ENCODE results near the gene SEPSECS. TPM values are rescaled to one million over a fixed set of nuclear protein-coding genes. Genes with fewer than 3 reads are reported as not detected.

The SEPSECS gene
- total and polyA plus RNA-seq, 5 donors from 2014 or later: 1.8 to 16.7 (median 3.6) TPM

- Mint-ChIP-seq H3K9me3 (no peaks in the 10 kb centered on the region), H3K27me3 (no peaks in the 10 kb centered on the region), H3K36me3 (peaks cover 33% of the 10 kb centered on the region), H3K4me3 (no peak overlapping the region), H3K27ac (no peak overlapping the region), H3K4me1 (peaks cover 8 to 53% (median 47%) of the 10 kb centered on the region in 4 donors)
- ATAC-seq (ENCODE audit: low read depth in 2 of 2) (no peak), DNase-seq (no peak)
- Histone ChIP-seq H3K27me3 (ENCODE audit: control insufficient read depth, insufficient read depth, low read length) (no peaks in the 10 kb centered on the region), H3K4me1 (ENCODE audit: control insufficient read depth, insufficient read depth, low read length, poor library complexity, severe bottlenecking) (peaks cover 19% of the 10 kb centered on the region), H3K9me3 (ENCODE audit: control insufficient read depth in 2 of 2, low read length in 2 of 2) (no peaks in the 10 kb centered on the region), H3K27ac (ENCODE audit: insufficient read depth, low read length, poor library complexity, severe bottlenecking) (no peak overlapping the region), H3K36me3 (ENCODE audit: control insufficient read depth, insufficient read depth, low read length) (peaks cover 16% of the 10 kb centered on the region), H3K4me3 (ENCODE audit: low read depth, low read length) (no peak overlapping the region)
Observed at GRCh38 chr4:25165916-25166315, 5.7 kb upstream of the SEPSECS start.

- Mint-ChIP-seq H3K36me3 (peaks cover 29% of the 10 kb centered on the region), H3K27ac (peak overlapping the region in 1 of 3 donors; percentile 76), H3K4me1 (peaks cover 14 to 63% (median 54%) of the 10 kb centered on the region in 4 donors), H3K9me3 (no peaks in the 10 kb centered on the region), H3K4me3 (peak overlapping the region in 3 of 4 donors; percentile 47 to 76 (median 50)), H3K27me3 (no peaks in the 10 kb centered on the region)
- Histone ChIP-seq H3K4me1 (ENCODE audit: control insufficient read depth, insufficient read depth, low read length, poor library complexity, severe bottlenecking) (peaks cover 27% of the 10 kb centered on the region), H3K27ac (ENCODE audit: insufficient read depth, low read length, poor library complexity, severe bottlenecking) (no peak overlapping the region), H3K9me3 (ENCODE audit: control insufficient read depth in 2 of 2, low read length in 2 of 2) (no peaks in the 10 kb centered on the region), H3K27me3 (ENCODE audit: control insufficient read depth, insufficient read depth, low read length) (no peaks in the 10 kb centered on the region), H3K4me3 (ENCODE audit: low read depth, low read length) (no peak overlapping the region), H3K36me3 (ENCODE audit: control insufficient read depth, insufficient read depth, low read length) (peaks cover 16% of the 10 kb centered on the region)
- ATAC-seq (ENCODE audit: low read depth in 2 of 2) (no peak), DNase-seq (no peak)
Observed at GRCh38 chr4:25163196-25163595, 2.9 kb upstream of the SEPSECS start.

- H3K9me3 ChIP-seq (ENCODE audit: control insufficient read depth in 2 of 2, low read length in 2 of 2): no peaks in the 10 kb centered on the region
- DNase-seq (no peak), ATAC-seq (ENCODE audit: low read depth in 2 of 2) (no peak)
- Mint-ChIP-seq H3K27me3 (no peaks in the 10 kb centered on the region), H3K9me3 (no peaks in the 10 kb centered on the region), H3K4me1 (peaks cover 10 to 66% (median 54%) of the 10 kb centered on the region in 4 donors), H3K4me3 (peak overlapping the region in 1 of 4 donors; percentile 35), H3K27ac (no peak overlapping the region), H3K36me3 (peaks cover 29% of the 10 kb centered on the region)
- peak overlapping the region; percentile 91 for H3K4me3 ChIP-seq (ENCODE audit: low read depth, low read length)
- peaks cover 27% of the 10 kb centered on the region for H3K4me1 ChIP-seq (ENCODE audit: control insufficient read depth, insufficient read depth, low read length, poor library complexity, severe bottlenecking)
- no peaks in the 10 kb centered on the region for H3K27me3 ChIP-seq (ENCODE audit: control insufficient read depth, insufficient read depth, low read length)
- no peak overlapping the region for H3K27ac ChIP-seq (ENCODE audit: insufficient read depth, low read length, poor library complexity, severe bottlenecking)
- peaks cover 16% of the 10 kb centered on the region for H3K36me3 ChIP-seq (ENCODE audit: control insufficient read depth, insufficient read depth, low read length)
Observed at GRCh38 chr4:25162566-25162965, 2.3 kb upstream of the SEPSECS start.

- Mint-ChIP-seq H3K9me3 (no peaks in the 10 kb centered on the region), H3K4me1 (peaks cover 10 to 67% (median 48%) of the 10 kb centered on the region in 4 donors), H3K4me3 (peak overlapping the region; percentile 95 to 99 (median 96)), H3K27ac (peak overlapping the region; percentile 63 to 97 (median 96)), H3K27me3 (no peaks in the 10 kb centered on the region), H3K36me3 (peaks cover 28% of the 10 kb centered on the region)
- H3K27ac ChIP-seq (ENCODE audit: insufficient read depth, low read length, poor library complexity, severe bottlenecking): peak overlapping the region; percentile 98
- H3K36me3 ChIP-seq (ENCODE audit: control insufficient read depth, insufficient read depth, low read length): peaks cover 16% of the 10 kb centered on the region
- H3K27me3 ChIP-seq (ENCODE audit: control insufficient read depth, insufficient read depth, low read length): no peaks in the 10 kb centered on the region
- H3K4me3 ChIP-seq (ENCODE audit: low read depth, low read length): peak overlapping the region; percentile 91
- DNase-seq (peak in 1 of 3 donors; percentile 10), ATAC-seq (ENCODE audit: low read depth in 2 of 2) (no peak)
- H3K4me1 ChIP-seq (ENCODE audit: control insufficient read depth, insufficient read depth, low read length, poor library complexity, severe bottlenecking): peaks cover 27% of the 10 kb centered on the region
- no peaks in the 10 kb centered on the region for H3K9me3 ChIP-seq (ENCODE audit: control insufficient read depth in 2 of 2, low read length in 2 of 2)
Observed at GRCh38 chr4:25161593-25161950, 1.3 kb upstream of the SEPSECS start.

- ATAC-seq (ENCODE audit: low read depth in 2 of 2): peak; percentile 38 to 47
- H3K9me3 Mint-ChIP-seq: no peaks in the 10 kb centered on the region
- H3K27me3 Mint-ChIP-seq: no peaks in the 10 kb centered on the region
- Histone ChIP-seq H3K36me3 (ENCODE audit: control insufficient read depth, insufficient read depth, low read length) (peaks cover 16% of the 10 kb centered on the region), H3K27ac (ENCODE audit: insufficient read depth, low read length, poor library complexity, severe bottlenecking) (peak overlapping the region; percentile 98), H3K9me3 (ENCODE audit: control insufficient read depth in 2 of 2, low read length in 2 of 2) (no peaks in the 10 kb centered on the region), H3K4me1 (ENCODE audit: control insufficient read depth, insufficient read depth, low read length, poor library complexity, severe bottlenecking) (peaks cover 27% of the 10 kb centered on the region), H3K27me3 (ENCODE audit: control insufficient read depth, insufficient read depth, low read length) (no peaks in the 10 kb centered on the region), H3K4me3 (ENCODE audit: low read depth, low read length) (peak overlapping the region; percentile 91)
- peak overlapping the region; percentile 94 to 97 (median 96) for H3K27ac Mint-ChIP-seq
- H3K36me3 Mint-ChIP-seq: peaks cover 22% of the 10 kb centered on the region
- DNase-seq: no peak
- H3K4me1 Mint-ChIP-seq: peaks cover 10 to 61% (median 43%) of the 10 kb centered on the region in 4 donors
- H3K4me3 Mint-ChIP-seq: peak overlapping the region; percentile 95 to 99 (median 96)
Observed at GRCh38 chr4:25160714-25161592, 704 bp upstream of the SEPSECS start.

- Histone ChIP-seq H3K36me3 (ENCODE audit: control insufficient read depth, insufficient read depth, low read length) (peaks cover 10% of the 10 kb centered on the region), H3K9me3 (ENCODE audit: control insufficient read depth in 2 of 2, low read length in 2 of 2) (no peaks in the 10 kb centered on the region), H3K4me1 (ENCODE audit: control insufficient read depth, insufficient read depth, low read length, poor library complexity, severe bottlenecking) (peaks cover 27% of the 10 kb centered on the region), H3K27me3 (ENCODE audit: control insufficient read depth, insufficient read depth, low read length) (no peaks in the 10 kb centered on the region), H3K4me3 (ENCODE audit: low read depth, low read length) (peak overlapping the region; percentile 91), H3K27ac (ENCODE audit: insufficient read depth, low read length, poor library complexity, severe bottlenecking) (peak overlapping the region; percentile 98)
- no peak for DNase-seq
- Mint-ChIP-seq H3K9me3 (no peaks in the 10 kb centered on the region), H3K27ac (peak overlapping the region; percentile 94 to 97 (median 96)), H3K36me3 (peaks cover 17% of the 10 kb centered on the region), H3K4me1 (peaks cover 19 to 60% (median 31%) of the 10 kb centered on the region in 4 donors), H3K27me3 (no peaks in the 10 kb centered on the region), H3K4me3 (peak overlapping the region; percentile 66 to 99 (median 96))
- ATAC-seq (ENCODE audit: low read depth in 2 of 2): no peak
Observed at GRCh38 chr4:25158817-25159216, 1.4 kb downstream of the SEPSECS start.

- ATAC-seq (ENCODE audit: low read depth in 2 of 2) (no peak), DNase-seq (no peak)
- Histone ChIP-seq H3K4me1 (ENCODE audit: control insufficient read depth, insufficient read depth, low read length, poor library complexity, severe bottlenecking) (peaks cover 20% of the 10 kb centered on the region), H3K36me3 (ENCODE audit: control insufficient read depth, insufficient read depth, low read length) (peaks cover 6% of the 10 kb centered on the region), H3K9me3 (ENCODE audit: control insufficient read depth in 2 of 2, low read length in 2 of 2) (no peaks in the 10 kb centered on the region), H3K27me3 (ENCODE audit: control insufficient read depth, insufficient read depth, low read length) (no peaks in the 10 kb centered on the region), H3K4me3 (ENCODE audit: low read depth, low read length) (no peak overlapping the region), H3K27ac (ENCODE audit: insufficient read depth, low read length, poor library complexity, severe bottlenecking) (no peak overlapping the region)
- no peaks in the 10 kb centered on the region for H3K9me3 Mint-ChIP-seq
- peak overlapping the region in 1 of 4 donors; percentile 59 for H3K4me3 Mint-ChIP-seq
- peaks cover 15 to 47% (median 20%) of the 10 kb centered on the region in 4 donors for H3K4me1 Mint-ChIP-seq
- no peak overlapping the region for H3K27ac Mint-ChIP-seq
- no peaks in the 10 kb centered on the region for H3K27me3 Mint-ChIP-seq
- H3K36me3 Mint-ChIP-seq: peaks cover 9% of the 10 kb centered on the region
Observed at GRCh38 chr4:25157081-25157480, 3.2 kb downstream of the SEPSECS start.
